ENCODE measurements around the gene SSH2.

SSH2 gene

DNA sequence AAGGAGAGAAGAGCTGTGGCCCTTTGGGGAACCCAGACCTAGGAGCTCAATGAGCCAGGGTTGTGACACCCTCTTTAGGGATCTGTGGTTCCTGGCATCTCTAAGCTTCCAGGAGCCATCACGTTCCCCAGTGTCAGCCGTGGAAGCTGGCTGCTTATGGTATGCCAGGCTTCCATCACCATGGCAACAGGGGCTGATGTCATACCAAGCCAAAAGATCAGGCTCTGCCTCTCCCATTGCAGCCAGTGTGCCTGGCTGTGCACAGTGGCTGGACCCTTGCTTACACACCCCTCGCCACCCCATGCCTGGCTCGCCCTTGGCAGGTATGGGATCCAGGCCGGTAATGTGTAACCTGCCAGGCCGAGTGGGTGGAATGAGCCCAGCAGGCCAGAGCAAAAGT lies 91.1 kb downstream of the SSH2 start:
- no peak overlapping the region for H3K4me3 ChIP-seq (ENCODE audit: control insufficient read depth, low read depth, low read length)

DNA sequence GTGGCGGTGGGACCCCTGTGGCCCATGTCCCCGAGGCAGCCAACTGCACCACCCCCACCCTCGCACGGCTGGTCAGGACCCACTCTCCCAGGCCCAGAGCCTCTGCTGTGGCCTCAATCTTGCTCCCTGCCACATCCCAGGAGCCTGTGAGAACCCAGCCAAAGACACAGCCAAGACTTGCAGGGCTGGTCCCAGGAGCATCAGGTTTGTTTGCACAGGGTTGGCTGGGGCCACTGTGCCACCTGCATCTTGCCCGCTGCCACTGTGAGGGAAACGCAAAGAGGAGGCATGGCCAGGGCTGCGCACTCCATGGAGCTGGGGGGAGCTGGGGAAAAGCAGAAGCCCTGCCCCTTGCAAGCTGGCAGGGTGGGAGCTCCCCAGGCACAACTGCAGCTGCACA lies 92.5 kb downstream of the SSH2 start:
- TF ChIP-seq, protein P1, sequence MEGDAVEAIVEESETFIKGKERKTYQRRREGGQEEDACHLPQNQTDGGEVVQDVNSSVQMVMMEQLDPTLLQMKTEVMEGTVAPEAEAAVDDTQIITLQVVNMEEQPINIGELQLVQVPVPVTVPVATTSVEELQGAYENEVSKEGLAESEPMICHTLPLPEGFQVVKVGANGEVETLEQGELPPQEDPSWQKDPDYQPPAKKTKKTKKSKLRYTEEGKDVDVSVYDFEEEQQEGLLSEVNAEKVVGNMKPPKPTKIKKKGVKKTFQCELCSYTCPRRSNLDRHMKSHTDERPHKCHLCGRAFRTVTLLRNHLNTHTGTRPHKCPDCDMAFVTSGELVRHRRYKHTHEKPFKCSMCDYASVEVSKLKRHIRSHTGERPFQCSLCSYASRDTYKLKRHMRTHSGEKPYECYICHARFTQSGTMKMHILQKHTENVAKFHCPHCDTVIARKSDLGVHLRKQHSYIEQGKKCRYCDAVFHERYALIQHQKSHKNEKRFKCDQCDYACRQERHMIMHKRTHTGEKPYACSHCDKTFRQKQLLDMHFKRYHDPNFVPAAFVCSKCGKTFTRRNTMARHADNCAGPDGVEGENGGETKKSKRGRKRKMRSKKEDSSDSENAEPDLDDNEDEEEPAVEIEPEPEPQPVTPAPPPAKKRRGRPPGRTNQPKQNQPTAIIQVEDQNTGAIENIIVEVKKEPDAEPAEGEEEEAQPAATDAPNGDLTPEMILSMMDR (IDR thresholded peaks at IDR 0.05; ENCODE audit: control insufficient read depth, insufficient read depth, low read depth, low read length, missing control alignments), result no peak
- no peak overlapping the region for H3K4me3 ChIP-seq (ENCODE audit: control insufficient read depth, low read depth, low read length)
- DNase-seq (ENCODE audit: low read depth), result no peak

More for the DNA sequence above, 91.1 kb downstream of the SSH2 start:
- no peak for DNase-seq (ENCODE audit: low read depth)
- TF ChIP-seq, protein P1 (IDR thresholded peaks at IDR 0.05; ENCODE audit: control insufficient read depth, insufficient read depth, low read depth, low read length, missing control alignments), result no peak

DNA sequence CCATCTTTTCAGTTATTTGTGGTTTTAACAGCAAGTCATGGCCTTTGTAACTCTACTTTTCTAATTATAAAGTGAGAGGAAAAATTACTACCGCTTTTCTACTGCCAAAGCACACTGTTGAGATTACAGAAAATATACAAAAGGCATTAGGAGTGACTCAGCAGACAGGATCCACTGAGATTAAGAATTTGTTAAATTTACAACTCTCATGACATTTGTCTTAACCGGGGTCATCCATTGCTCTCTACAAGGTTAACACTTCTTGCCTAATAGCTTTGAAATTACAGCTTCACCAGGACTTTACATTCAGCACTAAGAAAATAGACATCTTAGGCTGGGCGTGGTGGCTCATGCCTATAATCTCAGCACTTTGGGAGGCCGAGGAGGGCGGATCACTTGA lies 93.4 kb downstream of the SSH2 start:
- no peak for DNase-seq (ENCODE audit: low read depth)
- TF ChIP-seq, protein P1 (IDR thresholded peaks at IDR 0.05; ENCODE audit: control insufficient read depth, insufficient read depth, low read depth, low read length, missing control alignments), result no peak
- no peak overlapping the region for H3K4me3 ChIP-seq (ENCODE audit: control insufficient read depth, low read depth, low read length)

DNA sequence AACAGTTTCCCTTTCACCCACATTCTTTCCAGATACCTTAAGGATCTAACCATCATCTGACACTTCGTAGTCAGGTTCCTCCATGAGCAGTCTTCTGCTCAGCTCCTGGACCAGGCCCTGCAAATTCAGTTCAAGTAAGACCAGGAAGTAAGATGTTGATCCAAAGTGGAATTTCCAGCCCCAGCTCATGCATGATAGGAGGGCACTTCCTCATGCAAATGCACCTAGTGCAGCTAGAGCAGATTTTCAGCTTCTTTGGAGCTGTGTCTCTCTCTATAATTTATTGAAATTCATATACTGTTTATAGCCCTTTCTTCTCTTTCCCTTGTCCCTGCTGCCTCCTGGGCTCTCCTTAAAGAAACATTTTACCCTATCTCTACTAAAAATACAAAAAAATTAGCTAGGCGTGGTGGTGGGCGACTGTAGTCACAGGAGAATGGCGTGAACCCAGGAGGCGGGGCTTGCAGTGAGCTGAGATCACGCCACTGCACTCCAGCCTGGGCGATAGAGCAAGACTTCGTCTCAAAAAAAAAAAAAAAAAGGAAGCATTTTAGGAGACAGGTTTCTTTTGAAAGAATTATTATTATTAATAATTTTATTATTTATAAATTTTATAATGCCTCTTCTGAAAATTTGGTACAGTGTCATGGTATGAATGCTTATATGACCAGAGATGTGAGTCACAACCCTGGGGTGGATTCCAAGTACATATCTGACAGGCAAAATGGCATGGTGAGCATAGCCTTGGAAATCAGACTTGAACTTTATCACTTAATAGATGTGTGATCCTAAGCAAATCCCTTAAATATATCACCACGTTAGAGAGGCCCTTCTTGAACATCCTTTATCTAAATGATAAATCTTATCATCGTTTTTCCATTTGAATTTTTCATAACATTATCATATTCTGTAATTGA lies 94.3 kb downstream of the SSH2 start:
- no peak for DNase-seq (ENCODE audit: low read depth)
- TF ChIP-seq, protein P1 (IDR thresholded peaks at IDR 0.05; ENCODE audit: control insufficient read depth, insufficient read depth, low read depth, low read length, missing control alignments), result no peak

DNA sequence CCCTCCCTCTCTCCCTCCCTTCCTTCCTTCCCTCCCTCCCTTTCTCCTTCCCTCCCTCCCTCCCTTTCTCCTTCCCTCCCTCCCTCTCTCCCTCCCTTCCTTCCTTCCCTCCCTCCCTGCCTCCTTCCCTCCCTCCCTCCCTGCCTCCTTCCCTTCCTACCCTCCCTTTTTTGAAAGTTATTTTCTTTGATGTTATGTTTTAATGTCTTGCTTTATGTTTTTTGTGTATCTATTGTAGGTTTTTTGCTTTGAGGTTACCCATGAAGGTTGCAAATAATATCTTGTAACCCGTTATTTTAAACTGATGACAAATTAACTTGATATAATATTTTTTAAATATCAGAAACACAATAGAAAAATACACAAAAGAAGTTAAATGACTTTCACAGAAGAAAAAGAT lies 96.2 kb downstream of the SSH2 start:
- TF ChIP-seq, protein P1 (IDR thresholded peaks at IDR 0.05; ENCODE audit: control insufficient read depth, insufficient read depth, low read depth, low read length, missing control alignments), result no peak
- DNase-seq (ENCODE audit: low read depth), result no peak
- no peak overlapping the region for H3K4me3 ChIP-seq (ENCODE audit: control insufficient read depth, low read depth, low read length)

More for the DNA sequence above, 94.3 kb downstream of the SSH2 start:
- no peak overlapping the region for H3K4me3 ChIP-seq (ENCODE audit: control insufficient read depth, low read depth, low read length)

DNA sequence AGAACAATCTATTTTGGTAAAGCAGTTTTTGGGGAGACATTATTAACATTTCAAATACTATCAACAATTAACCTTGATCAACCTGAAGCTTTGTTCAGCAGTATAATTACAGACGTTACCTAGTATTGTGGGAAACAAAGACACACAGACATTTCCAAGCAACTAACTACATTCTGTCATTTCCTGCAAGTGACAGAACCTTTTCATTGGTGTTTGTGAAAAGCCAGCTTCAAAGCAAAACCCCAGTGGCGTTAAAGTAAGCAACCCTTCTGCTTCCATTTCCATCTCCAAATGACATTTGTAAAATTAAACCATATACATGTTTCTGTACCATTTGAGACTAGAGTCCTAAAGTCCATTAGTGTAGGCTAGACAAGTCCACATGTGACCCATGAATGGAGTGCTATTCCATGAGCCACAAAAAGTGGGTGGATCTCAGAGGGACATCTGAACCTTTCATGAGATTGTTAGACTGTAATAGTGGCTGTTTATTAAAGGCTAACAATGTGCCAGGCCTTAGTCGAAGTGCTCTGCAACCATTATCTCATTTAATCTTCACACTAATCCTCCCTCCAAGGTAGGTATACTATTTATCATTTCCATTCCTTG lies 101.2 kb downstream of the SSH2 start:
- H3K4me3 ChIP-seq (ENCODE audit: control insufficient read depth, low read depth, low read length), result no peak overlapping the region
- TF ChIP-seq, protein P1 (IDR thresholded peaks at IDR 0.05; ENCODE audit: control insufficient read depth, insufficient read depth, low read depth, low read length, missing control alignments), result no peak
- DNase-seq (ENCODE audit: low read depth), result no peak
